K562 (cell line): Measurements from ENCODE around the gene PRKAG2. TPM values are rescaled to one million over a fixed set of nuclear protein-coding genes. Genes with fewer than 3 reads are reported as not detected.

Experiments used
- ATAC-seq: fragments of 200-7000 bp; cut with Tn5 transposase; 3 replicates; pipeline ENCODE4 v1.9.1; 2020; ENCODE audit warnings: moderate library complexity
- BruUV-seq: library from RNA; stranded (reverse); fragments of 400-500 nt; replicated peaks from 2 replicates; lab custom pipeline; 2021; lab: Mats Ljungman, UMichigan
- CTCF ChIA-PET: fragments of 300-600 bp; formaldehyde crosslinking; extraction: SDS; loops from one replicate; lab custom pipeline; 2021; ENCODE audit warnings: low intra/inter-chr PET ratio; lab: Yijun Ruan, JAX
- POLR2A ChIA-PET: fragments of 300-600, 350-650 bp; sonication (Branson Sonifier 250); formaldehyde crosslinking; extraction: SDS; loops from one replicate; lab custom pipeline; 2021; ENCODE audit warnings: antibody characterized with exemption, inconsistent platforms; lab: Yijun Ruan, JAX
- DNase-seq, 4 experiments: peaks; one replicate each; pipeline versions ENCODE4 v3.0.0 to v3.0.0-alpha.2; 2011 to 2018; ENCODE audit warnings: low spot score in 3 of 4, mixed read lengths in 3 of 4; ENCODE audit errors: extremely low read depth in 1 of 4
- FAIRE-seq: peaks from 2 replicates; lab custom pipeline; 2011; peaks lifted over from hg19 to GRCh38; lab: Jason Lieb, UNC
- H2AFZ ChIP-seq: 2 replicates; pipeline ENCODE4 v1.6.0; 2011; ENCODE audit warnings: low read depth, low read length, control low read depth, inconsistent platforms
- H3K27ac ChIP-seq: fragments of 200-600 bp; 3 replicates; pipeline ENCODE4 v1.8.0; 2011; ENCODE audit warnings: low read depth, mild to moderate bottlenecking, control low read depth, inconsistent platforms, low read length, moderate library complexity, mixed read lengths; ENCODE audit errors: extremely low read depth
- H3K27me3 ChIP-seq, 2 experiments: fragments of 300-600 bp in 1 of 2; 2 replicates in 1 of 2; 3 replicates in 1 of 2; pipeline versions ENCODE4 v1.6.0 to v1.8.0; 2011; ENCODE audit warnings: inconsistent platforms in 2 of 2, low read length in 2 of 2, mild to moderate bottlenecking in 1 of 2, mixed read lengths in 1 of 2, moderate library complexity in 1 of 2; ENCODE audit not compliant: control insufficient read depth in 2 of 2, insufficient read depth in 2 of 2
- H3K36me3 ChIP-seq: fragments of 300-600 bp; 3 replicates; pipeline ENCODE4 v1.8.0; 2011; ENCODE audit warnings: mild to moderate bottlenecking, low read length, inconsistent platforms; ENCODE audit not compliant: control insufficient read depth, insufficient read depth
- H3K4me1 ChIP-seq, 2 experiments: fragments of 200-600 bp in 1 of 2; replicated peaks in 1 of 2; 2 replicates in 1 of 2; 3 replicates in 1 of 2; pipeline versions ENCODE4 v1.5.1 to v1.8.0; 2011; ENCODE audit warnings: inconsistent platforms in 2 of 2, low read length in 2 of 2, mild to moderate bottlenecking in 1 of 2, mixed read lengths in 1 of 2, moderate library complexity in 1 of 2; ENCODE audit not compliant: control insufficient read depth in 2 of 2, insufficient read depth in 2 of 2
- H3K4me2 ChIP-seq: 2 replicates; pipeline ENCODE4 v1.6.1; 2011; ENCODE audit warnings: low read length, control low read depth, inconsistent platforms, mixed read lengths; ENCODE audit not compliant: insufficient read depth
- H3K4me3 ChIP-seq: fragments of 200-600 bp; sonication (generic), shearing (Covaris generic); 2 replicates; pipeline ENCODE4 v1.5.1; 2016; ENCODE audit warnings: control low read depth, inconsistent platforms
- H3K79me2 ChIP-seq: fragments of 200-600 bp; 3 replicates; pipeline ENCODE4 v1.8.0; 2011; ENCODE audit warnings: low read length, inconsistent platforms; ENCODE audit not compliant: control insufficient read depth, insufficient read depth
- H3K9ac ChIP-seq, 2 experiments: 2 replicates each; pipeline versions ENCODE4 v1.6.0 to v1.6.1; 2011; ENCODE audit warnings: low read depth in 2 of 2, low read length in 2 of 2, control low read depth in 1 of 2, inconsistent platforms in 1 of 2, mild to moderate bottlenecking in 1 of 2, mixed read lengths in 1 of 2; ENCODE audit not compliant: insufficient read depth in 1 of 2
- H3K9me1 ChIP-seq: one replicate; pipeline ENCODE4 v1.6.0; 2011; ENCODE audit warnings: inconsistent platforms, mild to moderate bottlenecking, low read length, moderate library complexity; ENCODE audit not compliant: control insufficient read depth, insufficient read depth
- H3K9me3 ChIP-seq: replicated peaks from 2 replicates; pipeline ENCODE4 v1.5.1; 2011; ENCODE audit warnings: low read depth, low read length, inconsistent platforms; ENCODE audit not compliant: control insufficient read depth, insufficient read depth
- H4K20me1 ChIP-seq: replicated peaks from 2 replicates; pipeline ENCODE4 v1.6.1; 2011; ENCODE audit warnings: low read length, inconsistent platforms, mixed read lengths; ENCODE audit not compliant: control insufficient read depth, insufficient read depth
- CEBPB ChIP-seq: fragments of 450-650 bp; IDR thresholded peaks from 2 replicates; pipeline ENCODE4 v1.6.1; 2016; ENCODE audit warnings: missing genetic modification characterization, missing compliant biosample characterization
- EP400 ChIP-seq: fragments of 450-650 bp; IDR thresholded peaks from 2 replicates; pipeline ENCODE4 v1.6.1; 2017; ENCODE audit warnings: antibody characterized with exemption, mild to moderate bottlenecking, moderate library complexity
- GABPA ChIP-seq: fragments of 200-800 bp; sonication (Bioruptor generic); conservative IDR thresholded peaks from 2 replicates; pipeline ENCODE4 v1.6.1; 2016; ENCODE audit warnings: low read depth, missing genetic modification characterization, missing compliant biosample characterization
- GABPB2 ChIP-seq: fragments of 250-450 bp; sonication (Bioruptor Pico); conservative IDR thresholded peaks from 2 replicates; pipeline ENCODE4 v1.5.1; 2021; ENCODE audit warnings: mild to moderate bottlenecking
- GTF2A2 ChIP-seq: IDR thresholded peaks from 2 replicates; pipeline ENCODE4 v1.6.1; 2016; ENCODE audit warnings: mild to moderate bottlenecking, missing genetic modification characterization, missing compliant biosample characterization
- HMG20A ChIP-seq: fragments of 450-650 bp; formaldehyde crosslinking; conservative IDR thresholded peaks from 2 replicates; pipeline ENCODE4 v1.4.0; 2020; ENCODE audit warnings: mild to moderate bottlenecking, mixed read lengths
- KDM4B ChIP-seq, 2 experiments: fragments of 450-650 bp in 1 of 2; sonication (generic) in 1 of 2; IDR thresholded peaks; 2 replicates each; pipeline ENCODE4 v1.6.1; 2016 to 2017; ENCODE audit warnings: borderline replicate concordance in 2 of 2, antibody characterized with exemption in 1 of 2, low read depth in 1 of 2, mild to moderate bottlenecking in 1 of 2
- NCOA1 ChIP-seq: fragments of 450-650 bp; IDR thresholded peaks from 2 replicates; pipeline ENCODE4 v1.6.1; 2016; ENCODE audit warnings: low read depth
- POLR2A ChIP-seq: fragments of 450-650 bp; conservative IDR thresholded peaks from 2 replicates; pipeline ENCODE4 v1.6.1; 2016
- POLR2AphosphoS2 ChIP-seq: IDR thresholded peaks from 2 replicates; pipeline ENCODE4 v1.6.1; 2012; ENCODE audit warnings: low read length, improper control_type of control experiment
- SAFB ChIP-seq: fragments of 200-400 bp; formaldehyde crosslinking; IDR thresholded peaks from 2 replicates; pipeline ENCODE4 v1.6.1; 2017; ENCODE audit warnings: low read depth, low read length, borderline replicate concordance
- SETDB1 ChIP-seq: IDR thresholded peaks from one replicate; pipeline ENCODE4 v1.6.1; 2012; ENCODE audit warnings: low read length, control low read depth, inconsistent platforms
- XRCC3 ChIP-seq: fragments of 450-650 bp; IDR thresholded peaks from 2 replicates; pipeline ENCODE4 v1.6.1; 2017; ENCODE audit warnings: mild to moderate bottlenecking, moderate library complexity
- ZNF134 ChIP-seq: fragments of 250-450 bp; sonication (Bioruptor Pico); conservative IDR thresholded peaks from 2 replicates; pipeline ENCODE4 v1.4.0; 2020
- ZNF311 ChIP-seq: fragments of 250-450 bp; sonication (Bioruptor Pico); IDR thresholded peaks from 2 replicates; pipeline ENCODE4 v1.4.0; 2020; ENCODE audit warnings: mild to moderate bottlenecking, moderate library complexity
- WGBS: fragments of 100-300 bp; shearing (Covaris generic); methylation state at CpG from one replicate; pipeline ENCODE4 v1.1.6; 2016; ENCODE audit warnings: low coverage, mixed read lengths; ENCODE audit not compliant: insufficient coverage; ENCODE audit errors: missing lambda C conversion rate; 5-methylcytosine and 5-hydroxymethylcytosine counted together
- in situ Hi-C: fragments of 300-500 bp; cut with MboI; formaldehyde crosslinking; loops from 4 replicates; pipeline ENCODE4 v1.15.0; 2018; ENCODE audit warnings: inconsistent platforms, mixed read lengths
- intact Hi-C: fragments of 100-400 bp; cut with micrococcal nuclease; formaldehyde crosslinking; loops from 2 replicates; pipeline ENCODE4 v1.14.2; 2022
- polyA plus RNA-seq, 8 experiments: library from polyadenylated mRNA; depleted of rRNA in 4 of 8; stranded (reverse) in 5 of 8; unstranded in 3 of 8; fragments of >200 nt; fragmentation: Nextera tagmentation in 2 of 8; fragmentation: Illumina TruSeq in 1 of 8; extraction: Ambion mirVana in 2 of 8; extraction: Trizol in 1 of 8; gene quantifications; 2 replicates each; pipeline versions ENCODE4 v1.2.1 to v1.2.3, GENCODE V29; 2011 to 2014; ENCODE audit warnings: inconsistent platforms in 1 of 8, missing spikeins in 1 of 8
- total RNA-seq, 7 experiments: library from RNA; depleted of rRNA in 6 of 7; stranded (reverse); fragments of >200 nt in 6 of 7; fragmentation: Illumina TruSeq in 2 of 7; extraction: Trizol in 2 of 7; gene quantifications; 2 replicates each; pipeline versions ENCODE4 v1.2.1 to v1.2.3, GENCODE V29; 2011 to 2021; ENCODE audit warnings: low replicate concordance in 1 of 7
- TF ChIP-seq, protein P1 (sequence below): fragments of 250-450 bp; sonication (Bioruptor Pico); IDR thresholded peaks from 2 replicates; pipeline ENCODE4 v1.4.0; 2020; ENCODE audit warnings: mild to moderate bottlenecking, moderate library complexity, borderline replicate concordance
- TF ChIP-seq, protein P2 (sequence below): fragments of 450-650 bp; formaldehyde crosslinking; IDR thresholded peaks from 2 replicates; pipeline ENCODE4 v1.4.0; 2022; ENCODE audit warnings: missing genetic modification characterization

PRKAG2 gene
- total and polyA plus RNA-seq, 9 of the 15 experiments (the other 6 are each of a cell fraction or from before 2014, with no cell fraction given): 0.99 to 5.6 (median 3.3) TPM

DNA sequence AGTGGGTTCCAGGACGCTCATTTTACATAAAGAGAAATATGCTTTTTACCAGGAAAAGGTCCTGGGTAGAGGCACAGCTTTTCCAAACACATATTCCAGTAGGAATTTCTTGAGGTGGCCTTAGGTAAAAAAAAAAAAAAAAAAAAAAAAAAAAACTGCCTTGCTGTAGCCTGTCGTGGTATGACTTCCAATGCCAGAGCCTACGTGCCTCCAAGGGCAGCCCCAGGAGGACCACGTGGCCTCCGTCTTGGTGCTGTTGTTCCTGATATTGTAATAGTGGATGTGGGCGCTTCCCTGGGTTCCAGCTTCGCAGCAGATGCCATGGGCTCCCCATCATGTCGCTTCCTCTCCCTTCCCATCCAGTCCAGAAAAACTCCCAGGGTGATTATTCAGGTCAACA is 49.3 kb downstream of the PRKAG2 start:
- no peak for FAIRE-seq
- CTCF ChIA-PET: no interaction called here

More for the DNA sequence above, 49.3 kb downstream of the PRKAG2 start:
- Histone ChIP-seq H3K9me1 (no peaks in the 10 kb centered on the region), H3K4me1 (peaks cover 0 to 3% of the 10 kb centered on the region in 2 experiments; a peak in 2 of 5 replicates), H3K4me2 (no peak overlapping the region), H3K79me2 (no peaks in the 10 kb centered on the region), H3K27ac (no peak overlapping the region), H3K4me3 (no peak overlapping the region), H2AFZ (no peak overlapping the region), H3K9ac (no peak overlapping the region), H3K9me3 (no peaks in the 10 kb centered on the region), H3K36me3 (no peaks in the 10 kb centered on the region), H3K27me3 (peaks cover 45 to 60% of the 10 kb centered on the region in 2 experiments), H4K20me1 (peaks cover 6% of the 10 kb centered on the region; the same call in 1 of the 2 replicates)
- TF ChIP-seq KDM4B (IDR thresholded peaks at IDR 0.05; ENCODE audit: borderline replicate concordance in 2 of 2, low read depth in 1 of 2): no peak
- no peak for TF ChIP-seq SETDB1
- TF ChIP-seq, protein P1, sequence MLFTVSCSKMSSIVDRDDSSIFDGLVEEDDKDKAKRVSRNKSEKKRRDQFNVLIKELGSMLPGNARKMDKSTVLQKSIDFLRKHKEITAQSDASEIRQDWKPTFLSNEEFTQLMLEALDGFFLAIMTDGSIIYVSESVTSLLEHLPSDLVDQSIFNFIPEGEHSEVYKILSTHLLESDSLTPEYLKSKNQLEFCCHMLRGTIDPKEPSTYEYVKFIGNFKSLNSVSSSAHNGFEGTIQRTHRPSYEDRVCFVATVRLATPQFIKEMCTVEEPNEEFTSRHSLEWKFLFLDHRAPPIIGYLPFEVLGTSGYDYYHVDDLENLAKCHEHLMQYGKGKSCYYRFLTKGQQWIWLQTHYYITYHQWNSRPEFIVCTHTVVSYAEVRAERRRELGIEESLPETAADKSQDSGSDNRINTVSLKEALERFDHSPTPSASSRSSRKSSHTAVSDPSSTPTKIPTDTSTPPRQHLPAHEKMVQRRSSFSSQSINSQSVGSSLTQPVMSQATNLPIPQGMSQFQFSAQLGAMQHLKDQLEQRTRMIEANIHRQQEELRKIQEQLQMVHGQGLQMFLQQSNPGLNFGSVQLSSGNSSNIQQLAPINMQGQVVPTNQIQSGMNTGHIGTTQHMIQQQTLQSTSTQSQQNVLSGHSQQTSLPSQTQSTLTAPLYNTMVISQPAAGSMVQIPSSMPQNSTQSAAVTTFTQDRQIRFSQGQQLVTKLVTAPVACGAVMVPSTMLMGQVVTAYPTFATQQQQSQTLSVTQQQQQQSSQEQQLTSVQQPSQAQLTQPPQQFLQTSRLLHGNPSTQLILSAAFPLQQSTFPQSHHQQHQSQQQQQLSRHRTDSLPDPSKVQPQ: no peak
- TF ChIP-seq SAFB: no peak
- TF ChIP-seq ZNF134 (CRISPR knock-in tag): no peak
- TF ChIP-seq ZNF311 (CRISPR knock-in tag): no peak
- TF ChIP-seq POLR2A: no peak
- TF ChIP-seq POLR2AphosphoS2: no peak
- TF ChIP-seq HMG20A: no peak
- TF ChIP-seq NCOA1: no peak
- TF ChIP-seq GTF2A2 (tag): no peak
- TF ChIP-seq, protein P2, sequence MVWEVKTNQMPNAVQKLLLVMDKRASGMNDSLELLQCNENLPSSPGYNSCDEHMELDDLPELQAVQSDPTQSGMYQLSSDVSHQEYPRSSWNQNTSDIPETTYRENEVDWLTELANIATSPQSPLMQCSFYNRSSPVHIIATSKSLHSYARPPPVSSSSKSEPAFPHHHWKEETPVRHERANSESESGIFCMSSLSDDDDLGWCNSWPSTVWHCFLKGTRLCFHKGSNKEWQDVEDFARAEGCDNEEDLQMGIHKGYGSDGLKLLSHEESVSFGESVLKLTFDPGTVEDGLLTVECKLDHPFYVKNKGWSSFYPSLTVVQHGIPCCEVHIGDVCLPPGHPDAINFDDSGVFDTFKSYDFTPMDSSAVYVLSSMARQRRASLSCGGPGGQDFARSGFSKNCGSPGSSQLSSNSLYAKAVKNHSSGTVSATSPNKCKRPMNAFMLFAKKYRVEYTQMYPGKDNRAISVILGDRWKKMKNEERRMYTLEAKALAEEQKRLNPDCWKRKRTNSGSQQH (CRISPR knock-in tag): no peak
- TF ChIP-seq EP400: no peak
- no peak for TF ChIP-seq GABPA (tag)
- TF ChIP-seq XRCC3: no peak
- no peak for TF ChIP-seq GABPB2
- no peak for TF ChIP-seq CEBPB (tag)
- in situ Hi-C loops: no loop called here
- WGBS: 3% methylated on average over 8 of the region's 8 CpGs
- DNase-seq (no peak), ATAC-seq (no peak)
- no TSS peak for BruUV-seq
- intact Hi-C loops: no loop called here
- POLR2A ChIA-PET: no interaction called here
